ENCODE measurements around the gene SLC9A8.

The SLC9A8 gene

GRCh38 chr20:49838546-49838945, 25.9 kb downstream of the SLC9A8 start:
- Mint-ChIP-seq H3K36me3 (peaks cover 25% of the 10 kb centered on the region), H3K27ac (peak overlapping the region; percentile 5), H3K4me1 (peaks cover 2% of the 10 kb centered on the region), H3K4me3 (no peak overlapping the region), H3K27me3 (no peaks in the 10 kb centered on the region), H3K9me3 (peaks cover 4% of the 10 kb centered on the region)
- ATAC-seq (ENCODE audit: low read depth) (no peak), DNase-seq (ENCODE audit: low spot score in 2 of 2) (no peak)

GRCh38 chr20:49843139-49843538, 30.5 kb downstream of the SLC9A8 start:
- peak overlapping the region; percentile 70 for H3K27ac Mint-ChIP-seq
- ATAC-seq (ENCODE audit: low read depth) (no peak), DNase-seq (ENCODE audit: low spot score in 2 of 2) (no peak)
- H3K4me1 Mint-ChIP-seq, result peaks cover 6% of the 10 kb centered on the region
- no peaks in the 10 kb centered on the region for H3K27me3 Mint-ChIP-seq
- no peak overlapping the region for H3K4me3 Mint-ChIP-seq
- peaks cover 17% of the 10 kb centered on the region for H3K36me3 Mint-ChIP-seq
- peaks cover 1% of the 10 kb centered on the region for H3K9me3 Mint-ChIP-seq

- Mint-ChIP-seq H3K27ac (peak overlapping the region; percentile 65), H3K9me3 (peaks cover 1% of the 10 kb centered on the region), H3K27me3 (no peaks in the 10 kb centered on the region), H3K4me3 (no peak overlapping the region), H3K36me3 (peaks cover 19% of the 10 kb centered on the region), H3K4me1 (peaks cover 6% of the 10 kb centered on the region)
- DNase-seq (ENCODE audit: low spot score in 2 of 2) (no peak), ATAC-seq (ENCODE audit: low read depth) (no peak)
These were observed 31.2 kb downstream of the SLC9A8 start for GRCh38 chr20:49843770-49844380.

GRCh38 chr20:49845060-49845459, 32.4 kb downstream of the SLC9A8 start:
- no peak for DNase-seq (ENCODE audit: low spot score in 2 of 2)
- H3K4me3 Mint-ChIP-seq, result no peak overlapping the region
- H3K36me3 Mint-ChIP-seq, result peaks cover 19% of the 10 kb centered on the region
- H3K27ac Mint-ChIP-seq, result peak overlapping the region; percentile 53
- no peaks in the 10 kb centered on the region for H3K27me3 Mint-ChIP-seq
- H3K4me1 Mint-ChIP-seq, result peaks cover 6% of the 10 kb centered on the region
- peaks cover 1% of the 10 kb centered on the region for H3K9me3 Mint-ChIP-seq
- ATAC-seq (ENCODE audit: low read depth), result no peak

GRCh38 chr20:49846206-49846807, 33.7 kb downstream of the SLC9A8 start:
- Mint-ChIP-seq H3K9me3 (peaks cover 1% of the 10 kb centered on the region), H3K27ac (no peak overlapping the region), H3K4me3 (no peak overlapping the region), H3K4me1 (peaks cover 9% of the 10 kb centered on the region), H3K36me3 (peaks cover 22% of the 10 kb centered on the region), H3K27me3 (no peaks in the 10 kb centered on the region)
- DNase-seq (ENCODE audit: low spot score in 2 of 2) (peak; percentile 40 to 68), ATAC-seq (ENCODE audit: low read depth) (peak; percentile 90)

- no peak overlapping the region for H3K27ac Mint-ChIP-seq
- H3K27me3 Mint-ChIP-seq, result no peaks in the 10 kb centered on the region
- peaks cover 4% of the 10 kb centered on the region for H3K4me1 Mint-ChIP-seq
- no peak overlapping the region for H3K4me3 Mint-ChIP-seq
- H3K9me3 Mint-ChIP-seq, result no peaks in the 10 kb centered on the region
- H3K36me3 Mint-ChIP-seq, result peaks cover 20% of the 10 kb centered on the region
- ATAC-seq (ENCODE audit: low read depth) (no peak), DNase-seq (ENCODE audit: low spot score in 2 of 2) (no peak)
These were observed 38.0 kb downstream of the SLC9A8 start for GRCh38 chr20:49850463-49851230.

- H3K27ac Mint-ChIP-seq, result no peak overlapping the region
These were observed 38.6 kb downstream of the SLC9A8 start for GRCh38 chr20:49851231-49851705.

GRCh38 chr20:49851991-49852390, 39.4 kb downstream of the SLC9A8 start:
- DNase-seq (ENCODE audit: low spot score in 2 of 2) (no peak), ATAC-seq (ENCODE audit: low read depth) (no peak)
- no peaks in the 10 kb centered on the region for H3K9me3 Mint-ChIP-seq
- peaks cover 3% of the 10 kb centered on the region for H3K4me1 Mint-ChIP-seq
- peaks cover 23% of the 10 kb centered on the region for H3K36me3 Mint-ChIP-seq
- H3K27ac Mint-ChIP-seq, result no peak overlapping the region
- H3K4me3 Mint-ChIP-seq, result no peak overlapping the region
- no peaks in the 10 kb centered on the region for H3K27me3 Mint-ChIP-seq

More at GRCh38 chr20:49851231-49851705, 38.6 kb downstream of the SLC9A8 start:
- ATAC-seq (ENCODE audit: low read depth) (no peak), DNase-seq (ENCODE audit: low spot score in 2 of 2) (no peak)
- Mint-ChIP-seq H3K4me1 (peaks cover 3% of the 10 kb centered on the region), H3K27me3 (no peaks in the 10 kb centered on the region), H3K9me3 (no peaks in the 10 kb centered on the region), H3K4me3 (no peak overlapping the region), H3K36me3 (peaks cover 20% of the 10 kb centered on the region)

GRCh38 chr20:49852522-49853080, 40.0 kb downstream of the SLC9A8 start:
- no peak overlapping the region for H3K4me3 Mint-ChIP-seq
- ATAC-seq (ENCODE audit: low read depth), result no peak
- H3K4me1 Mint-ChIP-seq, result peaks cover 3% of the 10 kb centered on the region
- peaks cover 24% of the 10 kb centered on the region for H3K36me3 Mint-ChIP-seq
- no peak overlapping the region for H3K27ac Mint-ChIP-seq
- no peaks in the 10 kb centered on the region for H3K27me3 Mint-ChIP-seq
- DNase-seq (ENCODE audit: low spot score in 2 of 2), result no peak
- no peaks in the 10 kb centered on the region for H3K9me3 Mint-ChIP-seq

- Mint-ChIP-seq H3K36me3 (peaks cover 24% of the 10 kb centered on the region), H3K4me3 (no peak overlapping the region), H3K9me3 (no peaks in the 10 kb centered on the region), H3K27ac (no peak overlapping the region), H3K4me1 (peaks cover 3% of the 10 kb centered on the region), H3K27me3 (no peaks in the 10 kb centered on the region)
- DNase-seq (ENCODE audit: low spot score in 2 of 2) (no peak), ATAC-seq (ENCODE audit: low read depth) (no peak)
These were observed 41.0 kb downstream of the SLC9A8 start for GRCh38 chr20:49853640-49854039.

GRCh38 chr20:49854190-49854875, 41.7 kb downstream of the SLC9A8 start:
- H3K27me3 Mint-ChIP-seq, result no peaks in the 10 kb centered on the region

GRCh38 chr20:49856904-49857303, 44.3 kb downstream of the SLC9A8 start:
- no peak overlapping the region for H3K4me3 Mint-ChIP-seq

More at GRCh38 chr20:49854190-49854875, 41.7 kb downstream of the SLC9A8 start:
- Mint-ChIP-seq H3K4me3 (no peak overlapping the region), H3K27ac (no peak overlapping the region), H3K4me1 (peaks cover 3% of the 10 kb centered on the region), H3K36me3 (peaks cover 19% of the 10 kb centered on the region), H3K9me3 (no peaks in the 10 kb centered on the region)
- DNase-seq (ENCODE audit: low spot score in 2 of 2) (no peak), ATAC-seq (ENCODE audit: low read depth) (no peak)

GRCh38 chr20:49858076-49858585, 45.5 kb downstream of the SLC9A8 start:
- H3K27me3 Mint-ChIP-seq, result no peaks in the 10 kb centered on the region
- H3K4me1 Mint-ChIP-seq, result no peaks in the 10 kb centered on the region
- H3K4me3 Mint-ChIP-seq, result no peak overlapping the region
- ATAC-seq (ENCODE audit: low read depth) (no peak), DNase-seq (ENCODE audit: low spot score in 2 of 2) (no peak)
- no peaks in the 10 kb centered on the region for H3K9me3 Mint-ChIP-seq
- H3K27ac Mint-ChIP-seq, result no peak overlapping the region
- peaks cover 20% of the 10 kb centered on the region for H3K36me3 Mint-ChIP-seq

More at GRCh38 chr20:49856904-49857303, 44.3 kb downstream of the SLC9A8 start:
- Mint-ChIP-seq H3K4me1 (no peaks in the 10 kb centered on the region), H3K36me3 (peaks cover 19% of the 10 kb centered on the region), H3K9me3 (no peaks in the 10 kb centered on the region), H3K27ac (no peak overlapping the region), H3K27me3 (no peaks in the 10 kb centered on the region)
- no peak for ATAC-seq (ENCODE audit: low read depth)
- DNase-seq (ENCODE audit: low spot score in 2 of 2), result no peak
